Bronchial epithelial cell (primary cell): ENCODE measurements around the gene PAK6. TPM values are rescaled to one million over a fixed set of nuclear protein-coding genes. Genes with fewer than 3 reads are reported as not detected.

Source experiments
- DNase-seq: peaks from one replicate; pipeline ENCODE4 v3.0.0-alpha.2; 2010; ENCODE audit warnings: low read depth
- FAIRE-seq: peaks from 2 replicates; lab custom pipeline; 2011; peaks lifted over from hg19 to GRCh38; lab: Jason Lieb, UNC
- H3K27me3 ChIP-seq: 2 replicates; pipeline ENCODE4 v1.5.1; 2011; ENCODE audit warnings: low read length; ENCODE audit not compliant: control insufficient read depth, insufficient read depth
- H3K36me3 ChIP-seq: 2 replicates; pipeline ENCODE4 v1.5.1; 2011; ENCODE audit warnings: low read length; ENCODE audit not compliant: control insufficient read depth, insufficient read depth
- H3K4me3 ChIP-seq: 2 replicates; pipeline ENCODE4 v1.5.1; 2011; ENCODE audit warnings: mild to moderate bottlenecking, low read depth, low read length, control low read depth
- total RNA-seq: library from RNA; depleted of rRNA; stranded (reverse); fragments of >200 nt; gene quantifications from 2 replicates; pipeline ENCODE4 v1.2.1, GENCODE V29; 2014
- TF ChIP-seq, protein P1 (sequence below): IDR thresholded peaks from 2 replicates; pipeline ENCODE4 v1.5.1; 2011; ENCODE audit warnings: mild to moderate bottlenecking, moderate library complexity, low read length, control low read depth, inconsistent platforms; ENCODE audit not compliant: insufficient read depth, severe bottlenecking

The PAK6 gene
- 11.6 and 11.8 TPM in 2 replicates for total RNA-seq

DNA sequence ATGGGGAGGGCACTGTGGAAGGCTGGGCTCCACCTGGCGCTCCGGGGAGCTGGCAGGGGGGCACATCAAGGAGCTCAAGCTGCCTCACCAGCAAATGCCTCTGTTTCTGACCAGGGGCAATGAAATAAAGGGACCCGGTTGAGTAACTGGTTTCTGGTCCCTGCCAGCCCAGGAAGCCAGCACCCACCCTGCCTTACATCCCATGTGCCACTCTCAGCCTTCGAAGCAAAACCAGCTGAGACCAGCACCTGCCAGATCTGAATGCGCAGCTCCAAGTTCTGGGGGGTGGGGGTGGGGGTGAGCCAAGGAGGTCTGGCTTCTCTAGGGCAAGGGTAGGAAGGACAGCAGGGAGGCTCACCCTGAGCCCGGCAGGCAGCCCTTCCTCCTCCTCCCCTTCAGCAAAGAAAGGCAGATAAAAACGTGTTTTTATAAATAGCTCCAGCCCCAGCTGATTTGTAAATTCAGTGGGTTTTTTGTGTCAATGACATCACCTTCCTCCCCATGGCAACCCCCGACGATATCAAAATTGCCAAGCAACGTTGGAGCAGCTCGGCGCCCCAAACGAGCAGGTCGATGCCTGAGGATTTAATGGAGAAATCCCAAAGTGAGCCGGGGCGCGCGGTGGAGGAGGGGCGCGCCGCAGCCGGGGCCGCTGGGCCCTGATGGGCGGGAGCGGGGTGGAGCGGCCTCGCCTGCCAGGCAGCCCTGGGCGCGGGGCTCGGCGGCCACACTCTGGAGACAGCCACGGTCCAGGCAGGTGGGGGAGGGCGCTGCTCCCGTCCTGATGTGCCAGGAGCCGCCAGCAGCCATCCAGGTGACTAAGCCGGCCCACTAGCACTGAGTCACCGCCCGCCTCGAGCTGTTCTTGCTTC lies at the start of gene PAK6:
TSS of gene PAK6 (plus strand) at position 532 of the 872 bp plus-strand sequence. CDS start 25,723 bp downstream, outside the sequence.
- TF ChIP-seq, protein P1, sequence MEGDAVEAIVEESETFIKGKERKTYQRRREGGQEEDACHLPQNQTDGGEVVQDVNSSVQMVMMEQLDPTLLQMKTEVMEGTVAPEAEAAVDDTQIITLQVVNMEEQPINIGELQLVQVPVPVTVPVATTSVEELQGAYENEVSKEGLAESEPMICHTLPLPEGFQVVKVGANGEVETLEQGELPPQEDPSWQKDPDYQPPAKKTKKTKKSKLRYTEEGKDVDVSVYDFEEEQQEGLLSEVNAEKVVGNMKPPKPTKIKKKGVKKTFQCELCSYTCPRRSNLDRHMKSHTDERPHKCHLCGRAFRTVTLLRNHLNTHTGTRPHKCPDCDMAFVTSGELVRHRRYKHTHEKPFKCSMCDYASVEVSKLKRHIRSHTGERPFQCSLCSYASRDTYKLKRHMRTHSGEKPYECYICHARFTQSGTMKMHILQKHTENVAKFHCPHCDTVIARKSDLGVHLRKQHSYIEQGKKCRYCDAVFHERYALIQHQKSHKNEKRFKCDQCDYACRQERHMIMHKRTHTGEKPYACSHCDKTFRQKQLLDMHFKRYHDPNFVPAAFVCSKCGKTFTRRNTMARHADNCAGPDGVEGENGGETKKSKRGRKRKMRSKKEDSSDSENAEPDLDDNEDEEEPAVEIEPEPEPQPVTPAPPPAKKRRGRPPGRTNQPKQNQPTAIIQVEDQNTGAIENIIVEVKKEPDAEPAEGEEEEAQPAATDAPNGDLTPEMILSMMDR, result no peak
- Histone ChIP-seq H3K4me3 (peak within 1 kb of the TSS; percentile 49), H3K36me3 (peaks cover 3% of the 10 kb centered on the region), H3K27me3 (no peaks in the 10 kb centered on the region)
- peak; percentile 91 for DNase-seq
- no peak for FAIRE-seq

DNA sequence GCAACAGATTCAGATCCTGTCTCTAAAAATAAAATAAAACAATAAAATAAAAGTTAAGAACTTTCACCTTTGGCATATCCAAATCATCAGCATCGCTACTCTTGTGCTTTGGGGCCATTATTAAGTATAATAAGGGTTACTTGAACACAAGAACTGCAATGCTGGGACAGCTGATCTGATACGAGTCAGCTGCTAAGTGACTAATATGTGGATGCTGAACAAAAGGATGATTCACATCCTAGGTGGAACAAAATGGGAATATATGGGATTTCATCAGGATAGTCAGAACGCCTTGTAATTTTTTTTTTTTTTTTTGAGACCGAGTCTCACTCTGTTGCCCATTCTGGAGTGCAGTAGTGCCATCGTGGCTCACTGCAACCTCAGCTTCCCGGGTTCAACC lies 48.3 kb upstream of the PAK6 start:
- no peaks in the 10 kb centered on the region for H3K36me3 ChIP-seq
- DNase-seq, result peak; percentile 87
- no peak for FAIRE-seq

DNA sequence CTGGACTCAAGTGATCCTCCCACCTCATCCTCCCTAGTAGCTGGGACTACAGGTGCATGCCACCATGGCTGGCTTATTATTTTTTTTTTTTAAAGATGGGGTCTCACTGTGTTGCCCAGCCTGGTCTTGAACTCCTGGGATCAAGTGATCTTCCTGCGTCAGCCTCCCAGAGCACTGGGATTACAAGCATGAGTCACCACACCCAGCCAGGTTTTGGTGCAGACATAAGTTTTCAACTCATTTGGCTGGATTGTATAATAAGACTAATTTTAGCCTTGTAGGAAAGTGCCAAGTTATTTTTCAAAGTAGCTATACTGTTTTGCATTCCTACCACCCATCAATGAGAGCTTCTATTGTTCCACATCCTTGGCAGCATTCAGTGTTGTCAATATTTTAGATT lies 45.9 kb upstream of the PAK6 start:
- Histone ChIP-seq H3K27me3 (no peaks in the 10 kb centered on the region), H3K36me3 (no peaks in the 10 kb centered on the region), H3K4me3 (no peak overlapping the region)
- DNase-seq, result no peak
- TF ChIP-seq, protein P1, result no peak
- no peak for FAIRE-seq

More for the DNA sequence above, 48.3 kb upstream of the PAK6 start:
- TF ChIP-seq, protein P1, result no peak
- Histone ChIP-seq H3K4me3 (no peak overlapping the region), H3K27me3 (no peaks in the 10 kb centered on the region)

DNA sequence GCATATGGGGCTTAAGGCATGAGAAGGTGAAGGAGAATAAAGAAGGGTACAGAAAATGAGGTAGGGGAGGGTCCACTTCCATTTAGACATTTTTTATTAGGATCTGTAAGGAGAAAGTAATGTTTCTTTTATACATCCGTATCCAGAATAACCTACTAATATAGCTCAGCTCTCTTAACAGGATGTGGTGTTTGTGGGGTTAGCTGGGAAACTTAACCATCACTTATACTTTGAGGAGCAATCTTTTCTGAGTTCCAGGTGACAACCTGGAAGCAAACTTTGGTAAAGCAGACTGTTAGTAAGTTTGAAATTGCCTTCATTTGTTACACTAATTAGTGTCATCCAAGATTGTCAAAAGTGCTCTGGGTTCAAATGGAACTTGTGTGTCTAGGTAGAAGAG lies 41.4 kb upstream of the PAK6 start:
- FAIRE-seq (no peak), DNase-seq (no peak)
- Histone ChIP-seq H3K4me3 (no peak overlapping the region), H3K27me3 (no peaks in the 10 kb centered on the region), H3K36me3 (no peaks in the 10 kb centered on the region)
- TF ChIP-seq, protein P1, result no peak

DNA sequence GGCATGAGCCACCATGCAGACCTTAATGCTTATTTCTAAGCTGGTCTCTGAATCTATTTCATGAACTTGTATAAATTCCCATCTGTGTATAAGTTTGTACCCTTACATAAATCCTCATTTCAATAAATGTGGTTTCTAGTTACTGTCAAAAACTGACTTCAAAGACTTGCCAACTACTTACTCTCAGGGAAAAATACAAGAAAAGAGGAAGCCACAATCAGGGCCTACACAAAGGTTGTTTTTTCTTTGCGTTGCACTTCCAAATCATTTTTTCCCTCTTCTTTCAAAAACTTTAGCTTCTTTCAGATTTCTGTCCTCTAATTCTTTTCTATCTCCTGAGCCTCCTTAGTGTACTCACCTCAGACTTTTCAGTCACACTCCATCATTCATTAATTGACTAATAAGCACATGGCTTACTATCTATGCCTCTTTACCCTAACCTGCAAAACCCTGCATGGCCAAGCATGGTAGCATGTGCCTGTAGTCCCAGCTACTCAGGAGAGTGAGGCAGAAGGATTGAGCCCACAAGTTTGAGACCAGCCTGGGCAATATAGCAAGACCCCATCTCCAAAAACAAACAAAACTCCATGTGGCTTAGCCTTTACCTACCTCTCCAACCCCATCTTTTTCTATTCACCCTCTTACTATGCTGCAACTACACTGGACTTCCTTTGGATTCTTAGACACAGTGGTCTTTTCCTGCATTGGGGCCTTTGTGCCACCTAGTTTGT lies 40.3 kb upstream of the PAK6 start:
- no peaks in the 10 kb centered on the region for H3K36me3 ChIP-seq
- FAIRE-seq (no peak), DNase-seq (no peak)
- H3K4me3 ChIP-seq, result no peak overlapping the region
- H3K27me3 ChIP-seq, result no peaks in the 10 kb centered on the region
- TF ChIP-seq, protein P1, result no peak
